SU-DHL-6 (cell line): ENCODE measurements around the gene COQ8A.

Experiments
- CTCF ChIP-seq: fragments of 200-600 bp; sonication (generic); IDR thresholded peaks from one replicate; pipeline ENCODE4 v1.5.1; 2017; ENCODE audit warnings: antibody characterized with exemption, mild to moderate bottlenecking, low read length, moderate library complexity; ENCODE audit not compliant: insufficient read depth, poor library complexity, severe bottlenecking
- EZH2phosphoT487 ChIP-seq: fragments of 200-600 bp; sonication (generic), shearing (Covaris generic); conservative IDR thresholded peaks from 2 replicates; pipeline ENCODE4 v1.6.1; 2018; ENCODE audit warnings: mild to moderate bottlenecking, antibody characterized with exemption, low read length, moderate library complexity, mixed read lengths

GRCh38 chr1:226912587-226913176, 27.4 kb upstream of the COQ8A start:
- TF ChIP-seq CTCF (peak; percentile 47), EZH2phosphoT487 (no peak)
